HG03457 (cell line): ENCODE data around the gene PSTPIP1.

Source experiments
- ATAC-seq: cut with Tn5 transposase; IDR thresholded peaks from one replicate; pipeline ENCODE4 v1.9.1; 2021; ENCODE audit warnings: moderate number of reproducible peaks; ENCODE audit not compliant: unreplicated experiment

The PSTPIP1 gene

DNA sequence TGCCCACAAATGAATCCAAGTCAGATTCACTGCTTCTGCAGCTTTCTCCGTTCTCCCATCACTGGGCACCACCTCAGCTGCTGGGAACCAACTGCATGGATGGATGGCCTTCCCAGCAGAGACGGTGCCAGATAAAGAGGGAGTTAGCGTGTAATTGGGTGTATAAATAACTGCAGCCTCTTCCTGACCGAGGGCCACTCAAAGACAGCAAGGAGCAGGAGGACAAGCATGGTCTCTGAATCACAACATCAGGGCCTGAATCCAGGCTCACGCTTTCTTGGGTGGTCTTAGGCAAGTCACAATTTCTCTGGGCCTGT is 44.2 kb downstream of the PSTPIP1 start:
- no peak for ATAC-seq

DNA sequence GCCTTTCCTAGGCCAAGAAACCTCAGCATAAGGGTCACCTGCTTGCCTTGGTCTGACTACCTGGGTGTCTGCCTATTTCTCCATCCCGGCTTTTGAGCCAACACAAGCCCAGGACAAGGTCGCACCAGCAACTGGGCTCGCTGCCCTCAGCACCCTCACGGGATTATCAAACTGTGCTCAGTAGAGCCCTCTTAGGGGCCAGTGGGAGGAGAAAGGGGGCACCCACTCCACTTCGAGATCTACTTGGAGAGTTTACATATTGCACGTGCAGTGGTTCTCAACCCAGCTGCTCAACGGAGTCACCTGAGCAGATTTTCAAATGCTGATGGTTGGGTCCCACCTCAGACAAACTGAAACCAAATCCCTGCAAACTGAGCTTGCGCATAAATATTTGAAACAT is 44.9 kb downstream of the PSTPIP1 start:
- ATAC-seq, result no peak

DNA sequence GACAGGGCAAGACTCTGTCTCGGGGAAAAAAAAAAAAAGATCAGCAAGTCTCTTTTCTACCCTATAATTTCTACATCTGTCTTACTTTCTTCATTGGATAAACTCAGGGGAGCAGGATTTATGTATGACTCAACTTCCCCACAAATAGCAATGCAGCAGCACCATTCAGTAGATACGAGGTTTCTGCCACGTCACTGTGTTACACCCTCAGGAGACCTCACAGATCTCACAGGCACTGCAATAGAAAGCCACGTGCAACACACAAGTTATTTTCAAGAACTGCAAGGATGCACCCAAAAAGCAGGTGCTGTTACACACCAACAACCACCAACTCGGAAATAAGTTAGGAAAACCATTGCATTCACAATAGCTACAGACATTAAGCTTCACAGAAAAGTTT is 45.7 kb downstream of the PSTPIP1 start:
- ATAC-seq, result no peak

DNA sequence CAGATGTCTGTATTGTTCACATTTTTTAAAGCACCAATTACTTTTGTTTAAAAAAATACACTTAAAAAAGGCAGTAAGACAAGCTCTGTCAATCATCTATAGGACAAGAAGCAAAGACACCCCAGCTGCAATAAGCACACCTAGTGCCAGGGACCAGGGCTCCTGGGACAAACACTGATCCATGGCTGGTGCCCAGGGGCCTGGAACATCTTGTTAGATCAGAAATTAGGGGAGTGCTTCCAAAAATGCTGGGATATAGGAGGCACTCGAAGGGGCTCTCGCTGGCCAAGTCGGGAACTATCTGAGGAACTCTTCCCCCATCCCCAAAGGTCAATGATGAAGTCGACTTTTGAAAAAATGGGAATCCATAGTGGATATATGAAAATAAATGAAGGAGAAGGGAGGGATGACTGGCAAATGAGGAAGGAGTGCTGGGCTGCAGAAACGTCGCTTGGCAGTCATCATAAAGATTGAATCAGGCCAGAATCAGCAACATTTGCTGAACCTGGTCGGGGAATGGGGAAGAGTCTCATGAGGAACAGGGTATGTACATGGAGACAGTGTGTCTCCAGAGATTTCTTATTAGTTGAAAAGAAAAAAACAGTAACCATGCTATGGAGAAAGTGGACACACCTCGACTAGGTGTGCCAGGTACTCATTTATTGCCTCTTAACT is 47.5 kb downstream of the PSTPIP1 start:
- ATAC-seq, result no peak

DNA sequence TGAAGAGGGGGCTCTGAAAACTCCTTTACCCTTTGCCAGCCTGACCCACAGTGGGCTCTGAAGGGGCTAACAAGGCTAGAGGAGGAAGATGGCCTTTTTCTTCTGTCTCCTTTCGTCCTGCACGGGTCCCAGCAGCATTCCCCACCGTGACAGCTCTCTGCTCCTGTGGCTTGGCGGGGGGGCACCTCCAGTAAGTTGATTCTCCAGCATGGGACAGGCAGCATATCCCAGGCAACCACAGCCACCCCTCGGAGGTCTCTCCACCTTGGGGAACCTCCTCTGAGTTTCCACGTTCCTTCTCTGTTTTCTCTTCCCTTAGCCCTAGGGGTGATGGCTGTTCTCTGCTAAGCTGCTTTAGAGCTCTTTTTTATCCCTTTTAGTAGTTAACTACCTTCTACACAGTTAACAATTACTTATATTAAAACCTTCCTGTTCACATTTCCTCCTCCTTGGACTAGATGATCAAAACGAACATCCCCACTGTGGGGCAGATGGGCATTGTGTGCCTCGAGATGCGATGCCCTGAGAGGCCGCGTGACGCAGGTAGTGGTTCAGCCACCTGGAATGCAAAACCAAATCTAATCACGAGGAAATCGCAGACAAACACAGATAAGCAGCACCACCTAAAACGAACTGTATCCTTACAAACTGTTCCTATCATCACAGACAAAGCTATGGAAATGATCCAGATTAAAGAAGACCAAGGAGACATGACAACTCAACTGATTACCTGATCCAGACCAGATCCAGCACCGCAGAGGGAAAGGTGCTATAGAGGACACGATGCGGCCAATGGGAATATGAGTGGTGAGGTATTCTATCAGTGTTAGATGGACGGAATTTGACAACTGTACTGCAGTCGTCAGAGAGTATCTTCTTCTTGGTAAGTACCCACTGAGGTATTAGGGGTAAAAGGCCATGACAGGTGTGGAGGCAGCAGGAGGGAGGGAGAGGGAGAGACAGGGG is 48.3 kb downstream of the PSTPIP1 start:
- ATAC-seq, result no peak

DNA sequence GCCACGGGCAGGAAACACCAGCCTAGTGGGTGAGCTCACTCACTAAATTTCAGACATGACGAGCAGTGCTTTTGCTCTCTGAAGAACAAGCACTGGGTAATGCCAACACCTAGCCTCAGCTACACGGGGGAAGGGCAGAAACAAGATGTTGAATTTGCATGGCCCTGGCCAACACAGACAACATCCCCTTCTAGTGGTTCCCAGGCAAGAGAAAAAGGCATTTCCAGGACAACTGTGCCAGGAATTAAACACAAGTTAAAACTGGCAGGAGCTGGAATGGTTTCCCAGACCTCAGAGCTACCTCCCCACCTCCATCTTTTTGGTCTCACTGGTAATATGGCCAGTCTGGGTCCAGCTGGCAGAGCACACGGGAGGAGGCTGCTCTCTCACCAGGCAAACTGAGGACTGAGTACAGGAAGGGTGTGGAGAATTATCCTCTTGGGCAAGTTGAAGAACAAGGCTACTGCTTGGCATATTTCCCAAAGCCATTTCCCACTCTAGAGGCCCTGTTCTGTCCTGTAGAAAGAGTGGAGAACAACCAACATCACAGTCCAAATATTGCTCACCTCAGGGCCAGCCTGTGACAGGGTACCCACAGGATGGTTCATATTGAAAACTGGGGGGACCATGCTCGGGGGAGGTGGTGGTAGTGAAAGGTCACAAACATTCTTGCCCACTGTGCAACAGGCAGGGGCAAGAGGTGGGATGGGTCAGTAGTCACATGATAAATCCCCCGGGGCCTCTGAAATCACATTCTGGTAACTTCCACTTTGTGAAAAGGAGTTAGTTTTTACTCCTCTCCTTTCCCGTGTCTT is 49.5 kb downstream of the PSTPIP1 start:
- ATAC-seq, result no peak

DNA sequence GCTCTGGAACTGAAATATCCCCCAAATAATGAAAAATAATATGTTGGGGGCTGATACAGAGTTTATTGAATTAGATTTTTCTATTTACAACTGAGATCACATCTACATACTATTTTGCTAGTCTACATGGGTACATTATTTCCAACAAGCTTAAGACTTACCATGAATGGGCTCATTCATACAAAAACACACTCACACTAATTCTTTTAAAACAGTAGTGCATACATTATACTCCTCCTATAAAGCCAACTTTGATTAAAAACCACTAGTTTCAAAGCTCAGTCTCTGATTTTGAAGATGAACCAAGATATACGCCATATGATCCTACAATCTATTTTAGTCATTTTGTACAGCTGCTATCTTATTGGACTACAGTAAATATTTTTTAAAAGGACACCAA is 51.1 kb downstream of the PSTPIP1 start:
- no peak for ATAC-seq

DNA sequence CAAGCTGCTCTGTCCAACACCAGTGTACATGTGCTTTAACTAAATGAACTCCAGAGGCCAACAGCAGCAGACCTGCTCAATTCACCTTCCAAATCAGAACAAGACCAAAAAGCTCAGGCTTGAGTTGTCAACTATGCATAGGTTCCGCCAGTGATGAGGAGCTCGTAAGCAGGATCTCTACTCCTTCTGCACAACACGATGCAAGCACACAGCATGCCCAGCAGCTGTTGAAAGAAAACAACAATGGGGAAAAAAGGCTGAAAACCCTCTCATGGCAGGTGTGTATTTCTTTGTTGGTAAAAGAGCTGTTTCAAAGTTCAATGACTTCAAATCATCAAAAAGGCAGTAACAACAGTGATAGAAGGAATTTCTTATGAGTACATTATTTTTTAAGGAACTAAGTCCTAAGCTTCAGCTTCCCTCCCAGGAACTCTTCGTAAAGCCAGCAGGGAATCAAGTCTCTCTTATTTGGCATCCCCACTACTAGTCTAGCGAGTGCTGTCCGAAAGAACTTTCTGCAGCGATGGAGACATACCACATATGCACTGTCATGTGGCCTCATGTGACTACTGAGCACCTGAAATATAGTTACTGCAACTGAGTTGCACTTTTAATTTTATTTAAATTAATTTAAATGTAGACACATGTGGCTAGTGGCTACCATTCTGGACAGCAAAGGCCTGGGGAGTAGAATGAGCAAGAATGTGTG is 51.9 kb downstream of the PSTPIP1 start:
- ATAC-seq, result no peak

DNA sequence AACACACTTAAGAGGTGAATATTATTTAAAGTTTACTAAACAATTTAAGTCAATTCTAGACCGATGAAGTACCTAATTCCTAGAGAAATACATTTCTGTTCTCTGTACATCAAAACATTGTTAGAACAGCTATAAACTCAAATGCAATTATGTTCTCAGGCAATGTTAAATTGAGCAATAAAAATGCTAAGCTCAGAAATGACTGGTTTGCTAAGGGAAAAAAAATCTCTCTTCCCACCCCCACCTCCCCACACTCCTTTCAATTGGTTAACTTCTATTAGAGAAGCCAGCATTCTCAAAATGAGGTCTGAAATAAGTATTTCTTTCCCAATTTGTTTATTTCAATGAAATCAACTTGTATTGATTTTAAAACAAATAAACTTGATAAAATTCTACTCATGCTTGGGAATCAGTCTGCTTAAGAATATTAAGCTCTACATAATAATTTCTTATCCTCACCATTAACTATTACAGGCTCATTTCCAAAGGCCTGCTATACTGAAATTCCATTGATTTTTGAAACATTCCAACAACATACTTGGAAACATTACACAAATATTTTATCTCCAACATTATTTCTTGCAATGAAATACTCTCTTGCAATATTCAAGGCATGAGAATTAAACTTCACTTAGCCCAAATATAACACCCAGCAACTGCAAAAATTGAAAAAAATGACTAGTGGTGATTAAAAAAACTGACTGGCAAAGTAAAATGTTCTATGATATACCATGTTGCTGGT is 53.4 kb downstream of the PSTPIP1 start:
- no peak for ATAC-seq

DNA sequence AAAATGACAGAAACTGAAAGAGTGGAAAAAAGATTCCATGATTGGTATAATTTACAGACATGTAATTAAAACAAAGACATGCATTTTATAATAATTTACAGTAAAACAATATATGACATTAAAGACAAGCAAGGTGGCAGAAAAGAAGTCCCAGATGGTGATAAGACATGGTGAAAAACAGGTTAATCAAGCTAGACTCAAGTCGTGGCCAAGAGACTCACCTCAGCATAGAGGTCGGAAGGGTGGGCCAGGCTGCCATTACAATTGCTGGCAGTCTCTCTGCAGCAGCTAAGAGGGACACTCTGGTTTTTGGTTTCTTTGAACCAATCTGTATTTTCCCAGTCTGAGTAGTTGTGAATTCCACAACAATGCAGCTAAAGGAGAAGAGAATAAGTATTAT is 57.6 kb downstream of the PSTPIP1 start:
- ATAC-seq, result no peak

DNA sequence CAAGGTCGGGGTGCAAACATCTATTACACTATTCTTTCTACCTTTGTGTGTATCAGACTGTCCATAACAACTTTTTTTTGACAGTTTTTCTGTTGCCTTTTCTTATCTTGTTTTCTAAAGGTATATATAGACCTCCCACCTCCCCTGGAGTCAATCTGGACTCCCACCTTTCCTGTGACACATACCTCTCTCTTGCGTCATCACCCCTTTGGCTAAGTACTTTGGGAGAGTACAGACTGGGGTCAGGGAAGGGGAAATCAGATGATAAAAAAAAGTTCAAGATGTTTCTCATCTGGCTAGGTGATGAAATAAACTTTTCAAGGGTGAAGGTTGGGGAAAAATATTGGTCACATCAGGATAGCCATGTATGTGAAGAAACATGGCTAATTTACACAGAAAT is 58.8 kb downstream of the PSTPIP1 start:
- no peak for ATAC-seq

DNA sequence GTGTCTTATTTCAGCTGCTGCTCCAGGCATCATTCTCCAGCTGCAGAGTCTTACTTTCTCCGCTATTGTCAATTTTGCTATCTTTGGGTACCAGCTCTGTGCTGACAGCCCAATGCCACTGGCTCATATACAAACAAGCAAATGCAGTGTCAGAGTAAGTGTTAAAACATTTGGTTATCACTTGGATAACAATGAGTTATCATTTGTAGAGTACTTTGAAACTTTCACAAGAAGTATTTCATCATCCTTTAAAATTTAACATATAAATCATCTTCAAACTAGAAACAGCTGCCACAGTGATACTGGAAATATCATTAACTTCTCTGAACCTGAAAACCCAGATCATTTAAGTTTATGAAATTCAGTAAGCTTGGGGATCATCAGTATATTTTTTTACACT is 62.1 kb downstream of the PSTPIP1 start:
- ATAC-seq, result no peak

DNA sequence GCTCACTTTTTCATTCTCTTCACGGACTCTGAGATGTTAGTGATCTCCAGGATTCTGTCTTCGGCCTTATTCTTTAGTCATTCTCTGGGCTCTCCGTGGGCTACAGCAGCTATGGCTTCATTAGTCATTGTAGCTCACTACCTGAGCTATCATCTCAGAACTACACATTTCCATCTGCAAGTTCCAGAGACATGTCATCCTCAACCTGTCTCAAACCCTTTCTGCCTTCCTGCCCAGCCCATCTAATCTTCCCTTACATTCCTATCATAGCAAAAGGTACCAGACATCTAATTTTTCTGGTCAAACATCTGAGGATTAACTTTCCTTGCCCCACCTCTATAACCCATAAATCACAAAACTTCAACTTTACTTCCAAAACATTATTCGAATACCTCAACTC is 62.8 kb downstream of the PSTPIP1 start:
- no peak for ATAC-seq

DNA sequence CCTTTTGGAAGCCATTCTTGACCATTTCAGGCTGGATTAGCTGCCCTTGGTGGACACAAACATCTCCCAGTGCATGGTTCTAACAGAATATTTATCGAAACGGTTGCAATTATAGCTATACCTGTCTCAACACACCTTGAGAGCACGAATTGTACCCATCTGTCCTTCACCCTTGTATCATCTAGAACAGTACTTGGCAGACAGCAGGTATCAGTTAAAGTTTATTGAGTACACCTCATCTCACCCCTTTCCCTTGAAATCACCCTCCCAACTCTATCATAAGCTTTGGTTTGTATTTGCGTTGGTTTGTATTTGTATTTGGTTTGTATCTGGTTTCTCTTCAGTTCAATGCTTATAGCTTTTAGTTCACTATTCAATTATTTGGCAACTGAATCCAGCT is 63.5 kb downstream of the PSTPIP1 start:
- ATAC-seq, result no peak

DNA sequence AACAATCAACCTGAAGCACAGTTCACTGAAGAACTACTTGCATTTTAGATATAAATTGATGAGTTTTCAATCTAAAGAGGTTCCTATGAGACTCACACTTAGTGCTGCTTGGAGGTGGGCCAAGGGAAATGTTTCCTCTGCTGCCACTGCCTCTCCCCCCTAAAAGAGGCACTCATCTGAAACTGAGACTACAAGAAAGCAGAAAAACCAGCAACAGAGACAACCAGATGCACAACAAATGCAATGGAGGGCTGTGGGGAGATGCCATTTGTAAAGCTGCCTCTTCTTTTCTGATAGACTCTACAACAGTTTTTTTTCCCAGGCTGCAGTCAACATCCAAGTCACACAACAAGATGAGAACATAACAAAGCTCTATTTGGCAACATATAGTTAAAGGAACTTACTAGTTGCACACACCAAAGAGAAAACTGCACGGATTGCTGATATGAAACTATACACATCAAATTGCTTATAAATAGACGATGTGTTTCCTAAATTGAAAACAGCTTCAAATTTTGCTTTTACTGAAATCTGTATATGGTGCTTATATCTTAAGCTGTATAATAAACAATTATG is 64.9 kb downstream of the PSTPIP1 start:
- ATAC-seq, result no peak

DNA sequence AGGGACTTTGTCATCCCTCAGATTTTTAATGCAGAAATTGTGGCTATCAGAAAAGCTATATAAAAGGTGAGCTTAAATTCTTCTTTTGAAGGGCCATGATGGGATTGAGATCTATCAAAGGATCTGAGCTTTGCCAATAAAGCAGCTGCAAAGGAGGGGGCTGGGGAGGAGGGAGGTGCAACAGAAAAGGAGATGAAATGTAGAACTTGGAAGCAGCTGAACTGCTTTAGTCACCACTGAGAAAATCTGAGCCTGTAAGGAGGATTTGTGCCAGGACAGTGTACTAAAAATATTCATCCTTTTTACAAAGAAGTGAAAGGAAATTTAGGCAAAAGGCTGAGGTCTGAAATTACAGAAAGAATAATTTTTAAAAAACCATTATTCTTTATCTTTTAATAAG is 65.6 kb downstream of the PSTPIP1 start:
- ATAC-seq, result no peak

DNA sequence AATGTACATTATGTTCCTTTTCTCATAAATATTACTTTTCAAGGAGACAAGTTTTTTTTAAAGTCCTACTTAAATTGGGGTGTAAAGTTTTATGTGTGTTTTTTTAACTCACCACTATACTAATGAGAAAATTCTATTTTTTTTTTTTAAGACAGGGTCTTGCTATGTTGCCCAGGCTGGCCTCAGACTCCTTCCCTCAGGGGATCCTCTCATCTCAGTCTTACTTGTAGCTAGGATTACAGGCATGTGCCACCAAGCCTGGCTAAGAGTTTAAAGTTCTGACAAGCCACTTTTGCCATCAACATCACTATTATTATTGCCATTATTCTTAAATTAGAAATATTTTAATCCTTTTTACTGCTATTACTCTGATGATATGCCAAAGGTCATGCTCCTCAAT is 68.3 kb downstream of the PSTPIP1 start:
- no peak for ATAC-seq

DNA sequence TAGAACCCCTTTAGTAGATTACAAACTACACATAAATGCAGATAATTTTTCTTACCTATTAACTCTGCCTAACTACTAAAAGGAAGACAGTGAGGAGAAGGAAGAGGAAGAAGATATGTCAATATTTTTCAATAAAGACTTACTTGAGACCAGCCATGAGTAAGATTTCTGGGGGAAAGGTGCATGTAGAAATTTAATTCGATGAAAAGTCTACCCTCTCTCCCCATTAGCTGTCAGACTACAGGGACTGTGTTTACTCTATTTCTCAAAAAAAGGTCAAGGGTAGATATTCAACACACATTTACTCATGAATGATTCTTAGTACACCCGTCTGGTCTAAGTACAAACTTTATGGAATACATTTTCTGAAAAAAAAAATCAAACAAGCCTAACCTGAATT is 69.1 kb downstream of the PSTPIP1 start:
- no peak for ATAC-seq

DNA sequence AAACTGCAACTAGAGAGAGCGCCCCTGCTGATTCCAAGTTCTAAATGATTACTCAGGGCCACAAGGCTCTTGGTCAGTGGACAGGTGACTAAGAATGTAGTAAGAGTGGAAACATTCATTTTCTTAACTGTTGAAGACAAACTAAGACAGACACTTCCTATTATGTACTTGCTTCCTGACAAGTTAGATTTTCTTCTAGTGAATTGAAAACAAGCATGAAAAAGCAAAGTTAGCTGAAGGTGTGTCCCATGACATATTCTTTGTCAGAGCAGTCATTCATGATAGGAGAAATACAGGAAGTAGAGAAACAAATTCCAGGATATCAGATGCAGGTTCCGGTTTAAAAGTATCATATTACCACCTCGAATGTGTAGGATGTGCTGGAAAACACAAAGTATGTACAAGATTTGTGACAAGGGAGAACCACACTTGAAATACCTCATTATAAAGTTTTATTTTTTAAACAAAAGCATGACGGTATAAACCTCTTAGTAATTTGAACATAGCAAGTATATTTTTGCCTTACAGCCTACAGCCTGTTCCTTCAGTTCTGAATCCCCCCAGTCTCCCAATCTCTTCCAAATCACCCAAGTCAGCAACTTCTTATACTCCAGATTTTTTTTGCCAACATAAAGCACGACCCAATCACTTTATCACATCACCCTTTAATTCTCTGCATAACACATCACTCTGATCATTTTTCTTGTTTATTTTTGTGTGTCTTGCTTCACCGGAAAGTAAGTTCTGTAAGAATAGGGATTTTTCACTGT is 69.8 kb downstream of the PSTPIP1 start:
- no peak for ATAC-seq
